Measurements from ENCODE around the gene PRLR. TPM values are rescaled to one million over a fixed set of nuclear protein-coding genes. Genes with fewer than 3 reads are reported as not detected.
A peak's percentile ranks its signal among the peaks of the same experiment; 100 is the strongest.

PRLR gene
- total and polyA plus RNA-seq, 4 donors: 1.4 to 13.7 (median 3.9) TPM

GRCh38 chr5:35145012-35145411, 85.3 kb downstream of the PRLR start:
- no peaks in the 10 kb centered on the region for H3K36me3 ChIP-seq (ENCODE audit: control insufficient read depth, insufficient read depth, low read length)
- H3K4me1 ChIP-seq (ENCODE audit: control insufficient read depth, insufficient read depth, low read length): no peaks in the 10 kb centered on the region
- H3K27ac ChIP-seq (ENCODE audit: low read depth, low read length): no peak overlapping the region
- H3K4me3 ChIP-seq (ENCODE audit: low read depth, low read length): no peak overlapping the region
- no peaks in the 10 kb centered on the region for H3K27me3 ChIP-seq (ENCODE audit: control insufficient read depth, insufficient read depth, low read length)
- H3K9me3 ChIP-seq (ENCODE audit: control insufficient read depth, insufficient read depth, low read length): no peaks in the 10 kb centered on the region
- WGBS (ENCODE audit: insufficient coverage): no CpG with 5 or more reads among the region's 5 CpGs
- peak in 1 of 6 donors; percentile 68 for DNase-seq (ENCODE audit: low read depth in 4 of 6, low spot score in 6 of 6)

GRCh38 chr5:35143841-35144240, 86.4 kb downstream of the PRLR start:
- DNase-seq (ENCODE audit: low read depth in 4 of 6, low spot score in 6 of 6): no peak
- H3K27me3 ChIP-seq (ENCODE audit: control insufficient read depth, insufficient read depth, low read length): no peaks in the 10 kb centered on the region
- no peaks in the 10 kb centered on the region for H3K36me3 ChIP-seq (ENCODE audit: control insufficient read depth, insufficient read depth, low read length)
- no peak overlapping the region for H3K4me3 ChIP-seq (ENCODE audit: low read depth, low read length)
- H3K9me3 ChIP-seq (ENCODE audit: control insufficient read depth, insufficient read depth, low read length): no peaks in the 10 kb centered on the region
- H3K27ac ChIP-seq (ENCODE audit: low read depth, low read length): no peak overlapping the region
- no peaks in the 10 kb centered on the region for H3K4me1 ChIP-seq (ENCODE audit: control insufficient read depth, insufficient read depth, low read length)
- no CpG with 5 or more reads among the region's 3 CpGs for WGBS (ENCODE audit: insufficient coverage)

GRCh38 chr5:35141739-35142138, 88.5 kb downstream of the PRLR start:
- Histone ChIP-seq H3K4me1 (ENCODE audit: control insufficient read depth, insufficient read depth, low read length) (no peaks in the 10 kb centered on the region), H3K27ac (ENCODE audit: low read depth, low read length) (no peak overlapping the region), H3K27me3 (ENCODE audit: control insufficient read depth, insufficient read depth, low read length) (no peaks in the 10 kb centered on the region), H3K36me3 (ENCODE audit: control insufficient read depth, insufficient read depth, low read length) (no peaks in the 10 kb centered on the region), H3K9me3 (ENCODE audit: control insufficient read depth, insufficient read depth, low read length) (no peaks in the 10 kb centered on the region), H3K4me3 (ENCODE audit: low read depth, low read length) (no peak overlapping the region)
- DNase-seq (ENCODE audit: low read depth in 4 of 6, low spot score in 6 of 6): no peak
- 100% methylated on average over 2 of the region's 4 CpGs for WGBS (ENCODE audit: insufficient coverage)

- Histone ChIP-seq H3K9me3 (ENCODE audit: control insufficient read depth, insufficient read depth, low read length) (no peaks in the 10 kb centered on the region), H3K27ac (ENCODE audit: low read depth, low read length) (no peak overlapping the region), H3K27me3 (ENCODE audit: control insufficient read depth, insufficient read depth, low read length) (no peaks in the 10 kb centered on the region), H3K4me3 (ENCODE audit: low read depth, low read length) (no peak overlapping the region), H3K36me3 (ENCODE audit: control insufficient read depth, insufficient read depth, low read length) (no peaks in the 10 kb centered on the region), H3K4me1 (ENCODE audit: control insufficient read depth, insufficient read depth, low read length) (no peaks in the 10 kb centered on the region)
- no peak for DNase-seq (ENCODE audit: low read depth in 4 of 6, low spot score in 6 of 6)
- WGBS (ENCODE audit: insufficient coverage): no CpG with 5 or more reads among the region's 1 CpG
These were observed 92.1 kb downstream of the PRLR start for GRCh38 chr5:35138232-35138631.

GRCh38 chr5:35136386-35136785, 93.9 kb downstream of the PRLR start:
- WGBS (ENCODE audit: insufficient coverage): 90% methylated on average over 4 of the region's 4 CpGs
- no peak overlapping the region for H3K4me3 ChIP-seq (ENCODE audit: low read depth, low read length)

GRCh38 chr5:35135239-35135700, 95.0 kb downstream of the PRLR start:
- no peak overlapping the region for H3K27ac ChIP-seq (ENCODE audit: low read depth, low read length)
- H3K27me3 ChIP-seq (ENCODE audit: control insufficient read depth, insufficient read depth, low read length): no peaks in the 10 kb centered on the region
- H3K4me1 ChIP-seq (ENCODE audit: control insufficient read depth, insufficient read depth, low read length): no peaks in the 10 kb centered on the region
- no peaks in the 10 kb centered on the region for H3K9me3 ChIP-seq (ENCODE audit: control insufficient read depth, insufficient read depth, low read length)
- 93% methylated on average over 7 of the region's 9 CpGs for WGBS (ENCODE audit: insufficient coverage)
- DNase-seq (ENCODE audit: low read depth in 4 of 6, low spot score in 6 of 6): no peak
- H3K36me3 ChIP-seq (ENCODE audit: control insufficient read depth, insufficient read depth, low read length): no peaks in the 10 kb centered on the region
- H3K4me3 ChIP-seq (ENCODE audit: low read depth, low read length): no peak overlapping the region

More at GRCh38 chr5:35136386-35136785, 93.9 kb downstream of the PRLR start:
- H3K9me3 ChIP-seq (ENCODE audit: control insufficient read depth, insufficient read depth, low read length): no peaks in the 10 kb centered on the region
- no peaks in the 10 kb centered on the region for H3K36me3 ChIP-seq (ENCODE audit: control insufficient read depth, insufficient read depth, low read length)
- no peak for DNase-seq (ENCODE audit: low read depth in 4 of 6, low spot score in 6 of 6)
- no peaks in the 10 kb centered on the region for H3K27me3 ChIP-seq (ENCODE audit: control insufficient read depth, insufficient read depth, low read length)
- no peaks in the 10 kb centered on the region for H3K4me1 ChIP-seq (ENCODE audit: control insufficient read depth, insufficient read depth, low read length)
- no peak overlapping the region for H3K27ac ChIP-seq (ENCODE audit: low read depth, low read length)

- no peaks in the 10 kb centered on the region for H3K4me1 ChIP-seq (ENCODE audit: control insufficient read depth, insufficient read depth, low read length)
- no CpG with 5 or more reads among the region's 9 CpGs for WGBS (ENCODE audit: insufficient coverage)
- peak in 1 of 6 donors; percentile 35 for DNase-seq (ENCODE audit: low read depth in 4 of 6, low spot score in 6 of 6)
- no peak overlapping the region for H3K27ac ChIP-seq (ENCODE audit: low read depth, low read length)
- H3K4me3 ChIP-seq (ENCODE audit: low read depth, low read length): no peak overlapping the region
- no peaks in the 10 kb centered on the region for H3K27me3 ChIP-seq (ENCODE audit: control insufficient read depth, insufficient read depth, low read length)
- H3K9me3 ChIP-seq (ENCODE audit: control insufficient read depth, insufficient read depth, low read length): no peaks in the 10 kb centered on the region
- no peaks in the 10 kb centered on the region for H3K36me3 ChIP-seq (ENCODE audit: control insufficient read depth, insufficient read depth, low read length)
These were observed 95.8 kb downstream of the PRLR start for GRCh38 chr5:35134278-35135030.

- Histone ChIP-seq H3K27ac (ENCODE audit: low read depth, low read length) (no peak overlapping the region), H3K4me3 (ENCODE audit: low read depth, low read length) (no peak overlapping the region), H3K36me3 (ENCODE audit: control insufficient read depth, insufficient read depth, low read length) (no peaks in the 10 kb centered on the region), H3K27me3 (ENCODE audit: control insufficient read depth, insufficient read depth, low read length) (no peaks in the 10 kb centered on the region), H3K9me3 (ENCODE audit: control insufficient read depth, insufficient read depth, low read length) (no peaks in the 10 kb centered on the region), H3K4me1 (ENCODE audit: control insufficient read depth, insufficient read depth, low read length) (no peaks in the 10 kb centered on the region)
- DNase-seq (ENCODE audit: low read depth in 4 of 6, low spot score in 6 of 6): no peak
- 65% methylated on average over 2 of the region's 2 CpGs for WGBS (ENCODE audit: insufficient coverage)
These were observed 97.1 kb downstream of the PRLR start for GRCh38 chr5:35133186-35133585.

GRCh38 chr5:35131723-35132122, 98.6 kb downstream of the PRLR start:
- no peak for DNase-seq (ENCODE audit: low read depth in 4 of 6, low spot score in 6 of 6)
- Histone ChIP-seq H3K36me3 (ENCODE audit: control insufficient read depth, insufficient read depth, low read length) (no peaks in the 10 kb centered on the region), H3K9me3 (ENCODE audit: control insufficient read depth, insufficient read depth, low read length) (no peaks in the 10 kb centered on the region), H3K4me1 (ENCODE audit: control insufficient read depth, insufficient read depth, low read length) (no peaks in the 10 kb centered on the region), H3K27ac (ENCODE audit: low read depth, low read length) (no peak overlapping the region), H3K27me3 (ENCODE audit: control insufficient read depth, insufficient read depth, low read length) (no peaks in the 10 kb centered on the region), H3K4me3 (ENCODE audit: low read depth, low read length) (no peak overlapping the region)

GRCh38 chr5:35129921-35130485, 100.3 kb downstream of the PRLR start:
- no peak for DNase-seq (ENCODE audit: low read depth in 4 of 6, low spot score in 6 of 6)
- H3K27me3 ChIP-seq (ENCODE audit: control insufficient read depth, insufficient read depth, low read length): no peaks in the 10 kb centered on the region
- H3K4me1 ChIP-seq (ENCODE audit: control insufficient read depth, insufficient read depth, low read length): no peaks in the 10 kb centered on the region
- WGBS (ENCODE audit: insufficient coverage): 95% methylated on average over 7 of the region's 7 CpGs
- no peak overlapping the region for H3K27ac ChIP-seq (ENCODE audit: low read depth, low read length)
- no peak overlapping the region for H3K4me3 ChIP-seq (ENCODE audit: low read depth, low read length)
- H3K36me3 ChIP-seq (ENCODE audit: control insufficient read depth, insufficient read depth, low read length): no peaks in the 10 kb centered on the region
- H3K9me3 ChIP-seq (ENCODE audit: control insufficient read depth, insufficient read depth, low read length): no peaks in the 10 kb centered on the region
